KBM-7 (cell line): ENCODE measurements around the gene ZNF213.

Experiments
- DNase-seq: peaks from one replicate; pipeline ENCODE4 v3.0.0-alpha.2; 2015
- in situ Hi-C: fragments of 300-500 bp; cut with MboI; formaldehyde crosslinking; loops from 2 replicates; pipeline ENCODE4 v1.14.3; 2020; ENCODE audit warnings: low sequenced_read_pairs, low pct_unique_long_range_greater_than_20kb, mixed read lengths

The ZNF213 gene

GRCh38 chr16:3134338-3135125 lies at the start of gene ZNF213:
Gene ZNF213, plus strand, starts transcription at chr16:3135029. Its CDS starts 2,252 bp downstream, at chr16:3137281.
- in situ Hi-C loops = no loop called here
- DNase-seq = peak; percentile 98

- no peak for DNase-seq
- in situ Hi-C loops = no loop called here
These were observed 48.8 kb upstream of the ZNF213 start for GRCh38 chr16:3085868-3086595.

- peak; percentile 64 for DNase-seq
- in situ Hi-C loops = no loop called here
These were observed 48.1 kb upstream of the ZNF213 start for GRCh38 chr16:3086596-3087242.

GRCh38 chr16:3087243-3088235 lies 47.3 kb upstream of the ZNF213 start:
- in situ Hi-C loops = no loop called here
- peak; percentile 64 for DNase-seq

GRCh38 chr16:3088450-3088849 lies 46.4 kb upstream of the ZNF213 start:
- no peak for DNase-seq
- in situ Hi-C loops = no loop called here

GRCh38 chr16:3088925-3089716 lies 45.7 kb upstream of the ZNF213 start:
- in situ Hi-C loops = no loop called here
- no peak for DNase-seq

GRCh38 chr16:3089717-3090592 lies 44.9 kb upstream of the ZNF213 start:
- in situ Hi-C loops = no loop called here
- no peak for DNase-seq

- in situ Hi-C loops = no loop called here
- no peak for DNase-seq
These were observed 43.3 kb upstream of the ZNF213 start for GRCh38 chr16:3091551-3091950.

- DNase-seq = no peak
- in situ Hi-C loops = no loop called here
These were observed 42.3 kb upstream of the ZNF213 start for GRCh38 chr16:3092501-3092941.

- peak; percentile 79 for DNase-seq
- in situ Hi-C loops = no loop called here
These were observed 40.4 kb upstream of the ZNF213 start for GRCh38 chr16:3094289-3095027.

- peak; percentile 88 for DNase-seq
- in situ Hi-C loops = no loop called here
These were observed 39.0 kb upstream of the ZNF213 start for GRCh38 chr16:3095869-3096268.

GRCh38 chr16:3096362-3096761 lies 38.5 kb upstream of the ZNF213 start:
- in situ Hi-C loops = no loop called here
- DNase-seq = no peak

GRCh38 chr16:3097266-3097665 lies 37.6 kb upstream of the ZNF213 start:
- in situ Hi-C loops = no loop called here
- DNase-seq = no peak

- no peak for DNase-seq
- in situ Hi-C loops = no loop called here
These were observed 36.1 kb upstream of the ZNF213 start, which contains the start of gene ZSCAN10 for GRCh38 chr16:3098459-3099394. Gene ZSCAN10, minus strand, starts transcription at chr16:3099294. Its CDS starts 6,357 bp downstream, at chr16:3092937.

GRCh38 chr16:3099395-3099731 lies 35.5 kb upstream of the ZNF213 start:
- in situ Hi-C loops = no loop called here
- DNase-seq = no peak
